ENCODE results near the gene ZNF576. TPM values are rescaled to one million over a fixed set of nuclear protein-coding genes. Genes with fewer than 3 reads are reported as not detected.

ZNF576 gene
- total and polyA plus RNA-seq, 2 donors from 2014 or later, result 15.3 to 25.6 TPM

- peaks cover 3 to 28% (median 23%) of the 10 kb centered on the region in 3 donors for H3K4me1 ChIP-seq (ENCODE audit: control insufficient read depth in 2 of 3, insufficient read depth in 2 of 3, low read depth in 1 of 3, low read length in 3 of 3)
- FAIRE-seq, result no peak
These were observed 1.4 kb upstream of the ZNF576 start for GRCh38 chr19:43594710-43595604.

DNA sequence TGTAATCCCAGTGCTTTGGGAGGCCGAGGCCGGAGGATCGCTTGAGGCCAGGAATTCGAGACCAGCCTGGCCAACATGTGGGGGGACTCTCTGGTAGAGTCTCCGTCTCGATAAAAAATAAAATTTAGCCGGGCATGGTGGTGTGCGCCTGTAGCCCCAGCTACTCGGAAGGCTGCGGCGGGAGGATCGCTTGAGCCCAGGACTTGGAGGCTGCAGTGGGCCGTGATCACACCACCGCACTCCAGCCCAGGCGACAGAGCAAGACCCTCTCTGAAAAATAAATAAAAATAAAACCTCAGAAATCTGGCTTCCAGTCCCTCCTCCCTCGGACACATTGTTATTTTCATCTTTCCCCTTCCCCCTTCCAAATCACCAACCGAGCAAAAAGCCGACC, 793 bp upstream of the ZNF576 start:
- DNase-seq (no peak), FAIRE-seq (no peak)
- TF ChIP-seq, protein P1, sequence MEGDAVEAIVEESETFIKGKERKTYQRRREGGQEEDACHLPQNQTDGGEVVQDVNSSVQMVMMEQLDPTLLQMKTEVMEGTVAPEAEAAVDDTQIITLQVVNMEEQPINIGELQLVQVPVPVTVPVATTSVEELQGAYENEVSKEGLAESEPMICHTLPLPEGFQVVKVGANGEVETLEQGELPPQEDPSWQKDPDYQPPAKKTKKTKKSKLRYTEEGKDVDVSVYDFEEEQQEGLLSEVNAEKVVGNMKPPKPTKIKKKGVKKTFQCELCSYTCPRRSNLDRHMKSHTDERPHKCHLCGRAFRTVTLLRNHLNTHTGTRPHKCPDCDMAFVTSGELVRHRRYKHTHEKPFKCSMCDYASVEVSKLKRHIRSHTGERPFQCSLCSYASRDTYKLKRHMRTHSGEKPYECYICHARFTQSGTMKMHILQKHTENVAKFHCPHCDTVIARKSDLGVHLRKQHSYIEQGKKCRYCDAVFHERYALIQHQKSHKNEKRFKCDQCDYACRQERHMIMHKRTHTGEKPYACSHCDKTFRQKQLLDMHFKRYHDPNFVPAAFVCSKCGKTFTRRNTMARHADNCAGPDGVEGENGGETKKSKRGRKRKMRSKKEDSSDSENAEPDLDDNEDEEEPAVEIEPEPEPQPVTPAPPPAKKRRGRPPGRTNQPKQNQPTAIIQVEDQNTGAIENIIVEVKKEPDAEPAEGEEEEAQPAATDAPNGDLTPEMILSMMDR (IDR thresholded peaks at IDR 0.05; ENCODE audit: borderline replicate concordance, extremely low read depth, insufficient read depth), result no peak
- peaks cover 0 to 13% (median 6%) of the 10 kb centered on the region in 3 donors for H3K36me3 ChIP-seq (ENCODE audit: control insufficient read depth in 2 of 3, insufficient read depth in 3 of 3, low read length in 3 of 3)
- peaks cover 3 to 28% (median 23%) of the 10 kb centered on the region in 3 donors for H3K4me1 ChIP-seq (ENCODE audit: control insufficient read depth in 2 of 3, insufficient read depth in 2 of 3, low read depth in 1 of 3, low read length in 3 of 3)
- peak overlapping the region; percentile 78 to 92 (median 79) for H3K9ac ChIP-seq (ENCODE audit: low read length in 3 of 3)
- peak overlapping the region; percentile 78 to 87 for H3K27ac ChIP-seq (ENCODE audit: low read depth in 2 of 2, low read length in 2 of 2)
- intact Hi-C loops (cut with DNase I), result no loop called here
- H3K9me3 ChIP-seq (ENCODE audit: control insufficient read depth in 2 of 3, insufficient read depth in 1 of 3, low read length in 3 of 3), result no peaks in the 10 kb centered on the region
- no peaks in the 10 kb centered on the region for H3K27me3 ChIP-seq (ENCODE audit: control insufficient read depth, insufficient read depth, low read length)
- peak overlapping the region; percentile 86 to 91 (median 90) for H3K4me3 ChIP-seq (ENCODE audit: low read length in 3 of 3)

More at GRCh38 chr19:43594710-43595604, 1.4 kb upstream of the ZNF576 start:
- Histone ChIP-seq H3K9ac (ENCODE audit: low read length in 3 of 3) (peak overlapping the region; percentile 78 to 92 (median 79)), H3K27me3 (ENCODE audit: control insufficient read depth, insufficient read depth, low read length) (no peaks in the 10 kb centered on the region), H3K9me3 (ENCODE audit: control insufficient read depth in 2 of 3, insufficient read depth in 1 of 3, low read length in 3 of 3) (no peaks in the 10 kb centered on the region), H3K4me3 (ENCODE audit: low read length in 3 of 3) (peak overlapping the region; percentile 86 to 91 (median 90)), H3K27ac (ENCODE audit: low read depth in 2 of 2, low read length in 2 of 2) (peak overlapping the region; percentile 78 to 87), H3K36me3 (ENCODE audit: control insufficient read depth in 2 of 3, insufficient read depth in 3 of 3, low read length in 3 of 3) (peaks cover 0 to 13% (median 7%) of the 10 kb centered on the region in 3 donors)
- TF ChIP-seq, protein P1 (IDR thresholded peaks at IDR 0.05; ENCODE audit: borderline replicate concordance, extremely low read depth, insufficient read depth), result peak; percentile 68
- peak; percentile 72 to 89 (median 84) for DNase-seq
- intact Hi-C loops (cut with DNase I), result no loop called here

- no peak for DNase-seq
- Histone ChIP-seq H3K4me3 (ENCODE audit: low read length in 3 of 3) (peak overlapping the region; percentile 73 to 95 (median 90)), H3K4me1 (ENCODE audit: control insufficient read depth in 2 of 3, insufficient read depth in 2 of 3, low read depth in 1 of 3, low read length in 3 of 3) (peaks cover 3 to 28% (median 23%) of the 10 kb centered on the region in 3 donors), H3K27ac (ENCODE audit: low read depth in 2 of 2, low read length in 2 of 2) (peak overlapping the region; percentile 99), H3K9ac (ENCODE audit: low read length in 3 of 3) (peak overlapping the region; percentile 64 to 96 (median 87)), H3K9me3 (ENCODE audit: control insufficient read depth in 2 of 3, insufficient read depth in 1 of 3, low read length in 3 of 3) (no peaks in the 10 kb centered on the region), H3K27me3 (ENCODE audit: control insufficient read depth, insufficient read depth, low read length) (no peaks in the 10 kb centered on the region), H3K36me3 (ENCODE audit: control insufficient read depth in 2 of 3, insufficient read depth in 3 of 3, low read length in 3 of 3) (peaks cover 0 to 13% (median 6%) of the 10 kb centered on the region in 3 donors)
- TF ChIP-seq, protein P1 (IDR thresholded peaks at IDR 0.05; ENCODE audit: borderline replicate concordance, extremely low read depth, insufficient read depth), result no peak
- intact Hi-C loops (cut with DNase I), result no loop called here
- FAIRE-seq, result no peak
These were observed 557 bp downstream of the ZNF576 start for GRCh38 chr19:43596842-43597461.
